Measurements from ENCODE around the gene POLR1D.
"Not testable (repeated sequence)": the region's sequence is repeated elsewhere in the genome, so short reads cannot be mapped to it uniquely, and the experiment has no call there.

Gene POLR1D

GRCh38 chr13:27619093-27619727 lies 2.5 kb upstream of the POLR1D start:
- no peak for DNase-seq

- DNase-seq: peak; percentile 59
Measured at GRCh38 chr13:27619728-27620376, 1.8 kb upstream of the POLR1D start.

GRCh38 chr13:27620377-27621115 lies 1.1 kb upstream of the POLR1D start, which contains the start of gene LNX2:
LNX2 (minus strand) TSS chr13:27620529; CDS start chr13:27581703, 38,826 bp downstream.
- peak; percentile 98 for DNase-seq

- DNase-seq: no peak
Measured at GRCh38 chr13:27621116-27621365, 651 bp upstream of the POLR1D start.

- DNase-seq: no peak
Measured at GRCh38 chr13:27622102-27622820, 569 bp downstream of the POLR1D start.

- no peak for DNase-seq
Measured at GRCh38 chr13:27622881-27623280, 1.2 kb downstream of the POLR1D start.

GRCh38 chr13:27624071-27624470 lies 2.4 kb downstream of the POLR1D start:
- DNase-seq: no peak

- no peak for DNase-seq
Measured at GRCh38 chr13:27625839-27626238, 4.1 kb downstream of the POLR1D start.

- DNase-seq: peak; percentile 52
Measured at GRCh38 chr13:27627380-27627779, 5.7 kb downstream of the POLR1D start.

- no peak for DNase-seq
Measured at GRCh38 chr13:27628081-27628480, 6.4 kb downstream of the POLR1D start.

- DNase-seq: not testable (repeated sequence)
Measured at GRCh38 chr13:27628766-27629165, 7.1 kb downstream of the POLR1D start.

GRCh38 chr13:27631156-27631555 lies 9.5 kb downstream of the POLR1D start:
- DNase-seq: no peak

- no peak for DNase-seq
Measured at GRCh38 chr13:27631665-27632064, 10.0 kb downstream of the POLR1D start.

GRCh38 chr13:27632214-27632613 lies 10.5 kb downstream of the POLR1D start:
- DNase-seq: no peak

GRCh38 chr13:27632648-27633047 lies 11.0 kb downstream of the POLR1D start:
- no peak for DNase-seq

GRCh38 chr13:27634231-27634630 lies 12.5 kb downstream of the POLR1D start:
- no peak for DNase-seq

- DNase-seq: no peak
Measured at GRCh38 chr13:27634791-27635190, 13.1 kb downstream of the POLR1D start.

- DNase-seq: no peak
Measured at GRCh38 chr13:27635266-27635665, 13.6 kb downstream of the POLR1D start.

- no peak for DNase-seq
Measured at GRCh38 chr13:27636589-27637288, 15.0 kb downstream of the POLR1D start.

- DNase-seq: no peak
Measured at GRCh38 chr13:27637289-27637626, 15.6 kb downstream of the POLR1D start.

GRCh38 chr13:27638001-27638400 lies 16.3 kb downstream of the POLR1D start:
- no peak for DNase-seq

GRCh38 chr13:27638521-27638920 lies 16.8 kb downstream of the POLR1D start:
- DNase-seq: no peak

- no peak for DNase-seq
Measured at GRCh38 chr13:27639186-27639585, 17.5 kb downstream of the POLR1D start.

Data from activated CD4-positive, alpha-beta T cell treated with anti-CD3 and anti-CD28 coated beads, Interleukin-10, Interleukin-2, amounts not matched to agents 100 ng/mL and 50 ng/mL, durations not matched to agents 16 hours and 8 hours (primary cell).